HG03575 (cell line): ENCODE data around the gene MIB2.
"Not testable (repeated sequence)": the region's sequence is repeated elsewhere in the genome, so short reads cannot be mapped to it uniquely, and the experiment has no call there.

Source experiments
- ATAC-seq: cut with Tn5 transposase; IDR thresholded peaks from one replicate; pipeline ENCODE4 v1.9.1; 2021; ENCODE audit not compliant: unreplicated experiment, insufficient number of reproducible peaks, low FRiP score; ENCODE audit errors: extremely low read depth

Gene MIB2

DNA sequence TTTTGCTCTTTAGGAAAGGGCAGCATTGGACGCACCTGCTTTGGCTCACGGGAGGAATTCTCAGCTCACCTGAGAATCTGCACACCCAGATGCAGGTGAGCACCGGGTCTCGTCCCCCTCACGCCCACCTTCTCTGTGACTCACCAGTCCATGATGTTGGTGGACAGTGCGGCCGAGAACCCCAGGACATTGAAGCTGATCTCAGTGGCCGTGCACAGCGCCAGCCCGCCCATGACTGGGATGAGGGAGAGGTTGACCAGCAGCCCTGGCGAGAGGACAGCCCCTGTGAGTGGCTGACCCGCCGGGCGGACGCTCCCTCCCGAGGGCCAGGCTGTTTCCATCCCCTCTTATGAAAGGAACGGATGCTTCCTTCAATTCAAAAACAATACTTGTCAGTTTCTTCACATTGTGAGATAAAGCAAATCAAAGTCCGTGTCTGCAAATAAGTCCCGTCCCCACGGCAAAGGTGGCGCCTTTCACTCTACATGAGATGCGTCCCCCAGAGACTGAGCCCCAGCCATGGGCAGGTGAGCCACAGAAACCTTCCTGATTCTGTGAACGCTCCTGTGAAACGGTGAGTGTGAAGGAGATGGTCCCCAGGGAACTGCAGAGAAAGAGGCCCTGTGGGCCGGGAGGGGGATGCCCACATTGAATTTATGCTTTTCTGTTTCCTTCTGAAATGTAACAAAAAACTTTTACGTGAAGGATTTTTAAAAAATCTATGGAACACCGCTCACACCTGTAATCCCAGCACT lies 56.2 kb downstream of the MIB2 start:
- ATAC-seq = no peak

GRCh38 chr1:1672181-1672965 lies 57.1 kb downstream of the MIB2 start:
- ATAC-seq = no peak

GRCh38 chr1:1674806-1675205 lies 59.5 kb downstream of the MIB2 start:
- ATAC-seq = not testable (repeated sequence)

- not testable (repeated sequence) for ATAC-seq
Observed at GRCh38 chr1:1675218-1675617, 59.9 kb downstream of the MIB2 start.

DNA sequence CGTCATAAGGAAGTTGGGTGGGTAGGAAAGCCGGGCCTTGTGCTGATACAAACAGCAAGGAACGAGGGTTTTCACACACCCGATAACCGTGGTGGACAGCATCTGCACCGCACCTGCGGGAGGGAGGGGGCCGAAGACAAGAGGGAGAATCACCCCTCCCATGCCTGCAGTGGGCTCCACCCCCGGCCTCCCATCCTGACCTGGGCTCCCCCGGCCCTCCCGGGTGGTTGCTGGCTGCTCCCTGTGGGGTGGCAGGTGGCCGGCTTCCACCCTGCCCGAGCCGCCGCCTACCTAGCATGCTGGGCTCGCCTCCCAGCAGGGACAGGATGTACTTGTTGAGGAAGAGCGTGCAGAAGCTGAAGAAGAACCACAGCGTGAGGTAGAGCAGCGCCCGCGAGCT lies 60.8 kb downstream of the MIB2 start:
- not testable (repeated sequence) for ATAC-seq

DNA sequence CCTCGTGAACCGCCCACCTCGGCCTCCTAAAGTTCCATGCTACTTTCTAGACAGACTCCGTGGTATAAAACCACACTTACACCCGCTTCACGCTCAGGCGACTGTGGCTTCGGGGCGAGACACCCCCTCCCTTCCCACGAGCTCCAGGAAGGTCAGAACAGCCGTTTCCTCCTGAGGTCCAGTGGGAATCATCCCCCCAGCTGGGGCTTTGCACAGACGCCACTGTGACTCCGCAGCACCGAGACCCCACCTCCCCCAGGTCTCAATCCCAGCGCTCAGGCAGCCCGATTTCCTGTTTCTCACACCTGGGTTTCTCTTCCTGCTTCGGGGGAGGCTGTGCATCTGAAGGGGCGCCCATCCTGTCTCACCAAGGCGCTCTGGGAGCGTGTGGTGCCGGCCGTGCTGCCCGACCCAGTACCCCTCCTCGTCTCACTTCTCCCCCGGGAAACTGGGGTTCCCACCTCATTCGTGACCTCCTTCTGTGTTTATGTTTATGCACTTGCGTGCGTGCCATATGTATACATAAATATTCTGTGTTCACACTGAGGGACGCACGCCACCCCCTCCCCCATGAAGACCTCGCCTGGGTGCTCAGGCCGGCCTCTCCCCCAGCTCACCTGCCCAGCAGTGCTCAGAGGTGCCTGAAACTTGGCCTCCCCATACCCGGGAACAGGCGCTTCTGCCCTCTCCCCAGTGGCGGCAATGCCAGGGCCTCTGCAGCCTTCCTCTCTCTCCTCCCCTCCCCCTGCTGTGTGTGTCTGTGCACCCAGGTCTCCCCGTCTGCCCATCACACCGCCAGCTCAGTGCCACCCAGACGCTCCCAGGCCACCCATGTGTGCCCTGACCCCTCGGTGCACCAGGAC lies 62.6 kb downstream of the MIB2 start:
- ATAC-seq = no peak

GRCh38 chr1:1678581-1679380 lies 63.5 kb downstream of the MIB2 start:
- ATAC-seq = no peak
